Measurements from ENCODE around the gene PSMB3.

DNA sequence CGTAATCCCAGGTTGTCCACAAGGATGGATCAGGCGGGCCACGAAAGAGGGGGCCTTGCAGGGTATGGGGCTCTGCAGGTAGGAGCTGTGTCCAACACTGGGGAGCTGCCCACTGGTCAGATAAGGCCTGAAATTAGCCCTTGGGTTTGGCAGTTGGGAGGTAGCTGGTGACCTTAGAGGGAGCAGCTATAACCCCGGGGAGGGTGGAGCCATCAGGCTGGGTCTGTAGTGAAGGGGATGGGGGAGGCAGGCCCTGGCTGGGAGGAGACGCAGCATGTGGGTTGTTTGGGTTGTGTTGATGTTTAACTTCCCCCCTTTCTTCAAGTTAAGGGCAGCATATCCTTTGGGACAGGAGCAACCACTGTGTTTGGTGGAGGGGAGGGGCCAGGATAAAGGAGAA, 41.6 kb upstream of the PSMB3 start:
- TF ChIP-seq, protein P1, sequence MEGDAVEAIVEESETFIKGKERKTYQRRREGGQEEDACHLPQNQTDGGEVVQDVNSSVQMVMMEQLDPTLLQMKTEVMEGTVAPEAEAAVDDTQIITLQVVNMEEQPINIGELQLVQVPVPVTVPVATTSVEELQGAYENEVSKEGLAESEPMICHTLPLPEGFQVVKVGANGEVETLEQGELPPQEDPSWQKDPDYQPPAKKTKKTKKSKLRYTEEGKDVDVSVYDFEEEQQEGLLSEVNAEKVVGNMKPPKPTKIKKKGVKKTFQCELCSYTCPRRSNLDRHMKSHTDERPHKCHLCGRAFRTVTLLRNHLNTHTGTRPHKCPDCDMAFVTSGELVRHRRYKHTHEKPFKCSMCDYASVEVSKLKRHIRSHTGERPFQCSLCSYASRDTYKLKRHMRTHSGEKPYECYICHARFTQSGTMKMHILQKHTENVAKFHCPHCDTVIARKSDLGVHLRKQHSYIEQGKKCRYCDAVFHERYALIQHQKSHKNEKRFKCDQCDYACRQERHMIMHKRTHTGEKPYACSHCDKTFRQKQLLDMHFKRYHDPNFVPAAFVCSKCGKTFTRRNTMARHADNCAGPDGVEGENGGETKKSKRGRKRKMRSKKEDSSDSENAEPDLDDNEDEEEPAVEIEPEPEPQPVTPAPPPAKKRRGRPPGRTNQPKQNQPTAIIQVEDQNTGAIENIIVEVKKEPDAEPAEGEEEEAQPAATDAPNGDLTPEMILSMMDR (conservative IDR thresholded peaks at IDR 0.05; ENCODE audit: low read depth, low read length): no peak
- no peak for TF ChIP-seq EZH2 (IDR thresholded peaks at IDR 0.05; ENCODE audit: low read length, unreplicated experiment)

Data from PC-3 (cell line).